ENCODE results near the gene FHIP1B. TPM values are rescaled to one million over a fixed set of nuclear protein-coding genes. Genes with fewer than 3 reads are reported as not detected.

FHIP1B gene
- total RNA-seq, 1 donor from 2014 or later, result 63.0 TPM

- no peak overlapping the region for H3K27ac Mint-ChIP-seq
- peaks cover 10% of the 10 kb centered on the region for H3K36me3 Mint-ChIP-seq (ENCODE audit: insufficient read depth)
- no peaks in the 10 kb centered on the region for H3K27me3 Mint-ChIP-seq
- no peak for TF ChIP-seq CTCF (IDR thresholded peaks at IDR 0.05; ENCODE audit: unreplicated experiment)
- H3K4me3 Mint-ChIP-seq (ENCODE audit: low read depth), result no peak overlapping the region
- H3K4me1 Mint-ChIP-seq (ENCODE audit: low read depth), result peaks cover 9% of the 10 kb centered on the region
- no peak for DNase-seq (ENCODE audit: low spot score, unreplicated experiment)
- no peaks in the 10 kb centered on the region for H3K9me3 Mint-ChIP-seq (ENCODE audit: low read depth)
Measured at GRCh38 chr11:6224421-6224820, 10.0 kb downstream of the FHIP1B start.

GRCh38 chr11:6223854-6224253 lies 10.6 kb downstream of the FHIP1B start:
- TF ChIP-seq CTCF (IDR thresholded peaks at IDR 0.05; ENCODE audit: unreplicated experiment), result no peak
- Mint-ChIP-seq H3K9me3 (ENCODE audit: low read depth) (no peaks in the 10 kb centered on the region), H3K27ac (no peak overlapping the region), H3K27me3 (no peaks in the 10 kb centered on the region), H3K36me3 (ENCODE audit: insufficient read depth) (peaks cover 10% of the 10 kb centered on the region), H3K4me1 (ENCODE audit: low read depth) (peaks cover 9% of the 10 kb centered on the region), H3K4me3 (ENCODE audit: low read depth) (no peak overlapping the region)
- DNase-seq (ENCODE audit: low spot score, unreplicated experiment), result no peak

DNA sequence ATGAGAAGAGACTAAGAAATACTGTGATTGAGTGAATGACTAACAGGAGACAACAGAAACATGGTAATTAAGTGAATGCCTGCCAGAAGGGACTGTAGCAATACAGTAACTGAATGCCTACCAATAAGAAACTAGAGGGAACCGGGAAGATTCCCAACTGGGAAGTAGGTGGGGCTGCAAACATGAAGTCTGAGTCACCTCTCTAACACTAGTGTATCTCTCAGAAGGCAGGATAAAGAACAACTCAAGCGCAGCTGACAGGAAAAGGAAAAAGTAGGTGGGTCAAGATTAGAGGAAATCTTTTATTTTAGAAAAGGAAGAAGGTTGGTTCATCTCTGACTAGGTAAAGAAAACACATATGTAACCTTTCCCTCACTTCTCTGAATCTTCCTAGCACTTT lies 15.1 kb downstream of the FHIP1B start:
- H3K9me3 Mint-ChIP-seq (ENCODE audit: low read depth), result no peaks in the 10 kb centered on the region
- H3K4me1 Mint-ChIP-seq (ENCODE audit: low read depth), result no peaks in the 10 kb centered on the region
- peaks cover 13% of the 10 kb centered on the region for H3K36me3 Mint-ChIP-seq (ENCODE audit: insufficient read depth)
- TF ChIP-seq CTCF (IDR thresholded peaks at IDR 0.05; ENCODE audit: unreplicated experiment), result no peak
- H3K27ac Mint-ChIP-seq, result no peak overlapping the region
- H3K4me3 Mint-ChIP-seq (ENCODE audit: low read depth), result no peak overlapping the region
- no peak for DNase-seq (ENCODE audit: low spot score, unreplicated experiment)
- no peaks in the 10 kb centered on the region for H3K27me3 Mint-ChIP-seq

DNA sequence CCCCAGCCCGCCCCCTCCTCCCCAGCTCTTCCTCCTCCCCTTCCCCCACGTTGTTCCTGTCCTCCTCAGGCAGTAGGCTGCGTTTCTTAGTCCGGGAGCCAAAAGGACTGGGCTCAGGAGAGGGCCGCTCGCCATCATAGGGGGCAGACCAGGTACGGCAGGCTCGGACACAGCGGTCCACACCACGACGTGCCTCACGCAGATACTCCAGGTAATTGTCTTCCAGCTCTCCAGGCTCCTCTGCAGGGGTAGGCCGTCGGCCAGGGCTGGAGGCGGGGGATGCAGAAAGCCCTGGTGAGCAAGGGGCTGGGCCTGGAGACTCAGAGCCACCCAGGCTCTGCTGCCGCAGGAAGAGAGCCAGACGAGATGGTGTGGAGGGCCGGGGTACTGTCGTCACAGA lies 16.7 kb downstream of the FHIP1B start:
- no peak overlapping the region for H3K4me3 Mint-ChIP-seq (ENCODE audit: low read depth)
- H3K27ac Mint-ChIP-seq, result no peak overlapping the region
- H3K9me3 Mint-ChIP-seq (ENCODE audit: low read depth), result no peaks in the 10 kb centered on the region
- peaks cover 12% of the 10 kb centered on the region for H3K36me3 Mint-ChIP-seq (ENCODE audit: insufficient read depth)
- H3K4me1 Mint-ChIP-seq (ENCODE audit: low read depth), result no peaks in the 10 kb centered on the region
- H3K27me3 Mint-ChIP-seq, result no peaks in the 10 kb centered on the region
- no peak for DNase-seq (ENCODE audit: low spot score, unreplicated experiment)
- no peak for TF ChIP-seq CTCF (IDR thresholded peaks at IDR 0.05; ENCODE audit: unreplicated experiment)

DNA sequence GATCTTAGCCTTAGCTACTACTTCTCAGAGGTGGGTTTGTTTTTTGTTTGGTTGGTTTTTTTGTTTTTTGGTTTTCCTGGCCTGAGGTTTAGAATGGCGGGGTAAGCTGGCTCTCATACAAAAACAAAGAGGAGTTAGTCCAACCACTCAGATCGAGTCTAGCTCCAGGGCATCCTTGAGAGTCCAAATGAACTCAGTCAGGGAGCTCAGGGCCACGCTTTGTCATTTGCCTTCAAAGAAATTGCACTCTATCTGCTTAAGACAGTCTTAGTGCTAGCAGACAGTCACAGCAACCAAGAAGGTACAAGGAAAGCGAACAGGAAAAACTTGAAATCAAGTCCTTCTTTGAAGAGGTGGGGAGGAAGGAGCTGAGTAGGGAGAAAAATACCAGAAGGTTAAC lies 17.9 kb downstream of the FHIP1B start:
- H3K27ac Mint-ChIP-seq, result no peak overlapping the region
- peaks cover 8% of the 10 kb centered on the region for H3K36me3 Mint-ChIP-seq (ENCODE audit: insufficient read depth)
- no peaks in the 10 kb centered on the region for H3K4me1 Mint-ChIP-seq (ENCODE audit: low read depth)
- TF ChIP-seq CTCF (IDR thresholded peaks at IDR 0.05; ENCODE audit: unreplicated experiment), result no peak
- no peak for DNase-seq (ENCODE audit: low spot score, unreplicated experiment)
- H3K27me3 Mint-ChIP-seq, result no peaks in the 10 kb centered on the region
- H3K9me3 Mint-ChIP-seq (ENCODE audit: low read depth), result no peaks in the 10 kb centered on the region
- no peak overlapping the region for H3K4me3 Mint-ChIP-seq (ENCODE audit: low read depth)

Data from progenitor cell of endocrine pancreas (in vitro differentiated cells).